Head of caudate nucleus (tissue), 42 donors: ENCODE data around the gene AGR2.

ENCODE experiments used
- DNase-seq, 42 donors: peaks; one replicate each; pipeline versions ENCODE4 v3.0.0 to v3.0.0-alpha.2; 2020 to 2021; ENCODE audit warnings: mixed read lengths in 7 of 42
- intact Hi-C: fragments of 100-400 bp; cut with DNase I; formaldehyde crosslinking; loops from one replicate; pipeline ENCODE4 v1.15.0; 2022

The AGR2 gene

DNA sequence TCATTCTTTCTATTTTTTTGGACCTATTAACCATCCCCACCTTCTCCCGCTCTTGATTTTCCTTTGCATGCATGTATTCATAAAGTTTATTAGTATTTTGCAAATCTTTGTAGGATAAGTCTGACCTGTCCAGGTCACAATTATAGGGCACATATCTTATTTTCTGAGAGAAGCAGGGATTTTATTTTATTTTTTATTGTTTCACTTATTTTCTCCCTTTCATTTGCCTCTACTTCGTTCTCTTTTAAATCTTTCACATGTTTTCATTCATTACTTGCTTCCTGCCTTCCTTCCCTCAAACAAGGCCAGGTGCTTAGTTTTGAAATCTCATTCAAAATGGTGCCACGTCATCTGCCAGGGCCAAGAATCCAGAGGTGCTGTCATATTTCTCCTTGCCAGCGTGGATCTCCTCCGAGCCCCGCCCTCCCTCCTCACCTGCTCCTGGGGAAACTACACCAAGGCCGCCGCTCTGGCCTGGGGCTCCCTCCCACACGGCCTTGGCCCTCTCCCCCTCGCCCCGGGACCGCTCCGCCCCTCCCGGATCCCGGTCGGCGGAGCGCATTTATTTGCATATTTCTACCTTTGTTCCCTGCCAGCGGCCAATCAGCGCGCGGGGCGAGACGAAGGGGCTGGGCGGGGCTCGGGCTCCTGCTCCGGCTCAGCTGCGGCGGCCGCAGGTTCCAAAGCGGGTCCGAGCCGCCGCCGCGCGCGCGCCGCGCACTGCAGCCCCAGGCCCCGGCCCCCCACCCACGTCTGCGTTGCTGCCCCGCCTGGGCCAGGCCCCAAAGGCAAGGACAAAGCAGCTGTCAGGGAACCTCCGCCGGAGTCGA is 51.5 kb downstream of the AGR2 start, which contains the start of gene TSPAN13:
Gene TSPAN13 (plus strand): TSS at position 654 of the 830 bp plus-strand sequence. CDS start 213 bp downstream, outside the sequence.
- peak; percentile 55 to 93 (median 84) for DNase-seq
- intact Hi-C loops: no loop called here

- intact Hi-C loops: no loop called here
- no peak for DNase-seq
These were observed 57.7 kb downstream of the AGR2 start for GRCh38 chr7:16747102-16747501.

DNA sequence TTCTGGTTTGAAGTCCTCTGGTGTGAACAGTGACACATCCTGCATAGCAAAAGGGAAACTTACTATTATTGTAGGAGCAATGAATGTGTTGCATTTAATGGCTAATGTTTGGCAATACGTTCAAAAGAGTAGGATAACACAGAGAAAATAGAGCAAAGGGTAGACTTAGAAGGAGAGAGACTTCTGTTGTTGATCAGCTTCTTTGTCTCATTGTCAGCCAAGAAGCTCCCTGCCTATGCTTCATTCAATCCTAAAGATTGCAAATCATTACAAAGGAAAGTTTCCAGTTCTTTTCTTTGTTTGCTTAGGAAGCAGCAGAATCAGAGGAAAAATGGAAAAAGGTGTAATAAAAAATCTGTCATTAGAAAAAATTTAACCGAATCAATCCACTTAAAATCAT is 59.2 kb downstream of the AGR2 start:
- intact Hi-C loops: no loop called here
- no peak for DNase-seq

- DNase-seq: no peak
- intact Hi-C loops: no loop called here
These were observed 60.1 kb downstream of the AGR2 start for GRCh38 chr7:16744518-16745250.

DNA sequence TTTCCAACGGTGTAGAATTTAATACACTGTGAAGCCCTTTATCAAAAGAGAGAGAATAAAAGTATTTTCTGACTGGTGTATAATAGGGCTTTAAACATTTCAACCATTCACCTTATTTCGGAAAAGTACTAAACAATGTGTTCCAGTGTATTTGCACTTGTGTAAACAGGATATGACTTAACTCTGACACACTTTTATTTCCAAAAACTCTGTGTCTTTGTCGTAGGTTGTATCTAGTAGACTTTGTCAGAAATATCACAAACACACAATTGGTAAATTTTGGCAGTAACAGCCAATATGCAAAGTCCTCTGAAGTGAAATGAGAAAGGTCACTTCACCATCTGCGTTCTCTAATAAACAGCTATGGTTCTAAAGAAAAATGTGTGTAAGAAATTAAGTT is 61.6 kb downstream of the AGR2 start:
- intact Hi-C loops: no loop called here
- DNase-seq: no peak

DNA sequence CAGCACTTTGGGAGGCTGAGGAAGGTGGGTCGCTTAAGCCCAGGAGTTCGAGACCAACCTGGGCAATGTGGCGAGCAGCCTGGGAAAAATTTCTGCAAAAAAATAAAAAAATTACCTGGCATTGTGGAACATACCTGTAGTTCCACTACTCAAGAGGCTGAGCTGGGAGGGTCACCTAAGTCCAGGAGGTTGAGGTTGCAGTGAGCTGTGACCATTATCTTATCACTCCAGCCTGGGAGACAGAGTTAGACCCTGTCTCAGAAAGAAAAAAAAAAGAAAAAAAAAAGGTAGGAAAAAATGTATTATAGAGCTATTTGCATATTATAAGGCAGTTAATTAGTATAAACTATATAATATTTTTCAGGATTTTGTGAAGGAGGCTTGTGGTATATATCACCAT is 62.3 kb downstream of the AGR2 start:
- no peak for DNase-seq
- intact Hi-C loops: no loop called here
